Nephron (organoid): ENCODE results near the gene PRKCB.

Experiments used
- H3K27ac Mint-ChIP-seq, 3 experiments: 2 replicates each; pipeline ENCODE4 v1.8.0; 2020; ENCODE audit warnings: mixed read lengths in 3 of 3, mild to moderate bottlenecking in 2 of 3, moderate library complexity in 1 of 3
- H3K27me3 Mint-ChIP-seq: 2 replicates; pipeline ENCODE4 v1.8.0; 2021; ENCODE audit warnings: low read depth, mild to moderate bottlenecking, moderate library complexity, mixed read lengths
- H3K36me3 Mint-ChIP-seq: 2 replicates; pipeline ENCODE4 v1.8.0; 2020; ENCODE audit warnings: low read depth, mixed read lengths
- H3K4me1 Mint-ChIP-seq: 2 replicates; pipeline ENCODE4 v1.8.0; 2020; ENCODE audit warnings: mixed read lengths
- H3K4me3 Mint-ChIP-seq, 3 experiments: 2 replicates each; pipeline ENCODE4 v1.8.0; 2020; ENCODE audit warnings: mild to moderate bottlenecking in 3 of 3, mixed read lengths in 3 of 3, moderate library complexity in 2 of 3
- H3K9me3 Mint-ChIP-seq: 2 replicates; pipeline ENCODE4 v1.8.0; 2020; ENCODE audit warnings: mixed read lengths
- CTCF ChIP-seq, 3 experiments: fragments of 200-600 bp; sonication (generic); IDR thresholded peaks; one replicate each; pipeline ENCODE4 v1.5.0; 2021; ENCODE audit warnings: antibody characterized with exemption in 3 of 3; ENCODE audit not compliant: unreplicated experiment in 3 of 3

The PRKCB gene

GRCh38 chr16:23830276-23830675 lies 5.5 kb upstream of the PRKCB start:
- Mint-ChIP-seq H3K4me1 (peaks cover 3% of the 10 kb centered on the region), H3K4me3 (no peak overlapping the region), H3K27me3 (peaks cover 27% of the 10 kb centered on the region), H3K27ac (no peak overlapping the region), H3K36me3 (no peaks in the 10 kb centered on the region), H3K9me3 (peaks cover 23% of the 10 kb centered on the region)
- no peak for TF ChIP-seq CTCF (IDR thresholded peaks at IDR 0.05; ENCODE audit: unreplicated experiment in 3 of 3)

GRCh38 chr16:23832882-23833281 lies 2.9 kb upstream of the PRKCB start:
- Mint-ChIP-seq H3K27me3 (peaks cover 44% of the 10 kb centered on the region), H3K4me1 (peaks cover 6% of the 10 kb centered on the region), H3K9me3 (peaks cover 23% of the 10 kb centered on the region), H3K4me3 (no peak overlapping the region), H3K36me3 (no peaks in the 10 kb centered on the region), H3K27ac (no peak overlapping the region)
- TF ChIP-seq CTCF (IDR thresholded peaks at IDR 0.05; ENCODE audit: unreplicated experiment in 3 of 3) = no peak

GRCh38 chr16:23833504-23833903 lies 2.3 kb upstream of the PRKCB start:
- H3K27me3 Mint-ChIP-seq = peaks cover 46% of the 10 kb centered on the region
- H3K9me3 Mint-ChIP-seq = peaks cover 20% of the 10 kb centered on the region
- no peak overlapping the region for H3K27ac Mint-ChIP-seq
- no peak overlapping the region for H3K4me3 Mint-ChIP-seq
- no peaks in the 10 kb centered on the region for H3K36me3 Mint-ChIP-seq
- H3K4me1 Mint-ChIP-seq = peaks cover 6% of the 10 kb centered on the region
- no peak for TF ChIP-seq CTCF (IDR thresholded peaks at IDR 0.05; ENCODE audit: unreplicated experiment in 3 of 3)

GRCh38 chr16:23833960-23834685 lies 1.7 kb upstream of the PRKCB start:
- H3K27me3 Mint-ChIP-seq = peaks cover 51% of the 10 kb centered on the region
- no peak for TF ChIP-seq CTCF (IDR thresholded peaks at IDR 0.05; ENCODE audit: unreplicated experiment in 3 of 3)
- H3K4me1 Mint-ChIP-seq = peaks cover 6% of the 10 kb centered on the region
- peaks cover 17% of the 10 kb centered on the region for H3K9me3 Mint-ChIP-seq
- no peak overlapping the region for H3K27ac Mint-ChIP-seq
- H3K4me3 Mint-ChIP-seq = peak overlapping the region; percentile 1 to 47 (median 5)
- H3K36me3 Mint-ChIP-seq = no peaks in the 10 kb centered on the region

GRCh38 chr16:23836078-23836403 lies 258 bp downstream of the PRKCB start:
- no peak overlapping the region for H3K27ac Mint-ChIP-seq
- peaks cover 6% of the 10 kb centered on the region for H3K4me1 Mint-ChIP-seq
- H3K9me3 Mint-ChIP-seq = peaks cover 3% of the 10 kb centered on the region
- H3K36me3 Mint-ChIP-seq = no peaks in the 10 kb centered on the region
- H3K4me3 Mint-ChIP-seq = peak overlapping the region in 1 of 3 experiments; percentile 25
- H3K27me3 Mint-ChIP-seq = peaks cover 66% of the 10 kb centered on the region
- no peak for TF ChIP-seq CTCF (IDR thresholded peaks at IDR 0.05; ENCODE audit: unreplicated experiment in 3 of 3)
